GM12878 (cell line): ENCODE data around the gene ETS1. TPM values are rescaled to one million over a fixed set of nuclear protein-coding genes. Genes with fewer than 3 reads are reported as not detected.

Experiments
- ATAC-seq: fragments of 200-7000 bp; cut with Tn5 transposase; 3 replicates; pipeline ENCODE4 v1.9.1; 2020; ENCODE audit warnings: mild to moderate bottlenecking, moderate library complexity
- BruUV-seq: library from RNA; stranded (reverse); fragments of 400-500 nt; replicated peaks from 2 replicates; lab custom pipeline; 2021; lab: Mats Ljungman, UMichigan
- CTCF ChIA-PET: fragments of 300-600 bp; sonication (Branson Sonifier 250); formaldehyde crosslinking; extraction: SDS; loops from one replicate; lab custom pipeline; 2021; ENCODE audit warnings: inconsistent platforms; lab: Yijun Ruan, JAX
- POLR2A ChIA-PET: fragments of 350-600 bp; formaldehyde crosslinking; extraction: SDS; loops from one replicate; lab custom pipeline; 2021; ENCODE audit warnings: inconsistent platforms; lab: Charles Lee
- RAD21 ChIA-PET: fragments of 300-600 bp; sonication (Branson Sonifier 250); formaldehyde crosslinking; loops from one replicate; lab custom pipeline; 2023; ENCODE audit warnings: antibody characterized with exemption; ENCODE audit not compliant: unreplicated experiment; lab: Charles Lee
- SMC1A ChIA-PET: fragments of 300-600 bp; sonication (Branson Sonifier 250); formaldehyde crosslinking; loops from one replicate; lab custom pipeline; 2023; ENCODE audit not compliant: unreplicated experiment, uncharacterized antibody; lab: Charles Lee
- DNase-seq: peaks from one replicate; pipeline ENCODE4 v3.0.0-alpha.2; 2011; ENCODE audit warnings: low read depth, low spot score
- FAIRE-seq: peaks from 3 replicates; lab custom pipeline; 2011; peaks lifted over from hg19 to GRCh38; lab: Jason Lieb, UNC
- H2AFZ ChIP-seq: 2 replicates; pipeline ENCODE4 v1.6.0; 2011; ENCODE audit warnings: low read depth, low read length, control low read depth; ENCODE audit not compliant: control insufficient read depth
- H3K27ac ChIP-seq: 2 replicates; pipeline ENCODE4 v1.5.1; 2011; ENCODE audit warnings: control low read depth; ENCODE audit not compliant: control insufficient read depth, insufficient read depth
- H3K27me3 ChIP-seq, 2 experiments: replicated peaks in 1 of 2; 2 replicates each; pipeline versions ENCODE4 v1.6.0 to v1.6.1; 2011; ENCODE audit warnings: low read length in 1 of 2; ENCODE audit not compliant: control insufficient read depth in 2 of 2, insufficient read depth in 2 of 2
- H3K36me3 ChIP-seq, 2 experiments: 2 replicates each; pipeline ENCODE4 v1.5.1; 2011; ENCODE audit warnings: low read length in 1 of 2; ENCODE audit not compliant: control insufficient read depth in 2 of 2, insufficient read depth in 2 of 2
- H3K4me1 ChIP-seq: 2 replicates; pipeline ENCODE4 v1.6.1; 2011; ENCODE audit warnings: mild to moderate bottlenecking, low read length, moderate library complexity, mixed read lengths; ENCODE audit not compliant: control insufficient read depth, insufficient read depth
- H3K4me2 ChIP-seq: 2 replicates; pipeline ENCODE4 v1.6.0; 2011; ENCODE audit warnings: control low read depth; ENCODE audit not compliant: control insufficient read depth, insufficient read depth
- H3K4me3 ChIP-seq: fragments of 200-600 bp; sonication (generic); 2 replicates; pipeline ENCODE4 v1.5.1; 2016
- H3K79me2 ChIP-seq: 2 replicates; pipeline ENCODE4 v1.6.0; 2011; ENCODE audit warnings: low read length; ENCODE audit not compliant: control insufficient read depth, insufficient read depth
- H3K9ac ChIP-seq: 2 replicates; pipeline ENCODE4 v1.8.0; 2011; ENCODE audit warnings: low read length, control low read depth, mixed read lengths; ENCODE audit not compliant: control insufficient read depth, insufficient read depth
- H3K9me3 ChIP-seq: replicated peaks from 3 replicates; pipeline ENCODE4 v1.5.1; 2011; ENCODE audit warnings: mild to moderate bottlenecking, low read length; ENCODE audit not compliant: control insufficient read depth, insufficient read depth
- H4K20me1 ChIP-seq: 2 replicates; pipeline ENCODE4 v1.6.0; 2011; ENCODE audit not compliant: control insufficient read depth, insufficient read depth
- ATF3 ChIP-seq: IDR thresholded peaks from 2 replicates; pipeline ENCODE4 v1.6.1; 2011; ENCODE audit warnings: low read depth, mild to moderate bottlenecking, low read length, moderate library complexity, borderline replicate concordance; ENCODE audit errors: extremely low read depth
- CHD1 ChIP-seq: IDR thresholded peaks from 2 replicates; pipeline ENCODE4 v1.6.1; 2012; ENCODE audit warnings: low read depth, low read length, improper control_type of control experiment
- ELK1 ChIP-seq: IDR thresholded peaks from 2 replicates; pipeline ENCODE4 v1.6.1; 2012; ENCODE audit warnings: low read depth, low read length, improper control_type of control experiment
- LARP7 ChIP-seq: fragments of 450-650 bp; IDR thresholded peaks from 2 replicates; pipeline ENCODE4 v1.6.1; 2017; ENCODE audit warnings: mild to moderate bottlenecking
- RELB ChIP-seq: fragments of 450-650 bp; IDR thresholded peaks from 2 replicates; pipeline ENCODE4 v1.6.1; 2017; ENCODE audit warnings: low read depth, mild to moderate bottlenecking, moderate library complexity
- SPI1 ChIP-seq: IDR thresholded peaks from 2 replicates; pipeline ENCODE4 v1.6.1; 2011; ENCODE audit warnings: low read depth, mild to moderate bottlenecking, low read length, moderate library complexity, borderline replicate concordance; ENCODE audit not compliant: insufficient read depth
- SUZ12 ChIP-seq: fragments of 200-600 bp; sonication (generic); IDR thresholded peaks from one replicate; pipeline ENCODE4 v1.6.1; 2018; ENCODE audit warnings: antibody characterized with exemption, mild to moderate bottlenecking; ENCODE audit not compliant: unreplicated experiment
- WGBS: methylation state at CpG from one replicate; pipeline ENCODE4 v1.1.6; 2016; ENCODE audit warnings: low lambda C conversion rate; ENCODE audit not compliant: insufficient replicate concordance, insufficient coverage; ENCODE audit errors: missing lambda C conversion rate; 5-methylcytosine and 5-hydroxymethylcytosine counted together
- in situ Hi-C: fragments of 300-500 bp; cut with MboI; formaldehyde crosslinking; loops from 9 replicates; pipeline ENCODE4 v1.14.3; 2018; ENCODE audit warnings: mixed read lengths
- intact Hi-C: fragments of 100-400 bp; cut with micrococcal nuclease; formaldehyde crosslinking; loops from one replicate; pipeline ENCODE4 v1.14.2; 2022; ENCODE audit not compliant: unreplicated experiment
- polyA plus RNA-seq, 11 experiments: library from polyadenylated mRNA; depleted of rRNA in 4 of 11; unstranded in 6 of 11; stranded (reverse) in 5 of 11; fragments of >200 nt; fragmentation: Nextera tagmentation in 4 of 11; fragmentation: Illumina TruSeq in 1 of 11; extraction: Ambion mirVana in 4 of 11; extraction: Trizol in 1 of 11; gene quantifications; 1 replicate in 1 of 11; 2 replicates in 10 of 11; pipeline versions ENCODE4 v1.2.1 to v1.2.3, GENCODE V29; 2011 to 2016; ENCODE audit warnings: inconsistent platforms in 2 of 11, missing spikeins in 2 of 11, low read depth in 1 of 11
- total RNA-seq, 4 experiments: library from RNA; depleted of rRNA in 3 of 4; stranded (reverse); fragments of >200 nt in 3 of 4; fragmentation: Illumina TruSeq in 1 of 4; extraction: Trizol in 1 of 4; gene quantifications; 2 replicates each; pipeline versions ENCODE4 v1.2.1 to v1.2.3, GENCODE V29; 2013 to 2021
- TF ChIP-seq, protein P1 (sequence below): fragments of 450-650 bp; IDR thresholded peaks from 2 replicates; pipeline ENCODE4 v1.6.1; 2018; ENCODE audit warnings: borderline replicate concordance, mild to moderate bottlenecking; ENCODE audit not compliant: partially characterized antibody

ETS1 gene
- total and polyA plus RNA-seq, 10 of the 15 experiments (the other 5 are each of a cell fraction or from before 2014, with no cell fraction given) = 12.5 to 112 (median 55.5) TPM

DNA sequence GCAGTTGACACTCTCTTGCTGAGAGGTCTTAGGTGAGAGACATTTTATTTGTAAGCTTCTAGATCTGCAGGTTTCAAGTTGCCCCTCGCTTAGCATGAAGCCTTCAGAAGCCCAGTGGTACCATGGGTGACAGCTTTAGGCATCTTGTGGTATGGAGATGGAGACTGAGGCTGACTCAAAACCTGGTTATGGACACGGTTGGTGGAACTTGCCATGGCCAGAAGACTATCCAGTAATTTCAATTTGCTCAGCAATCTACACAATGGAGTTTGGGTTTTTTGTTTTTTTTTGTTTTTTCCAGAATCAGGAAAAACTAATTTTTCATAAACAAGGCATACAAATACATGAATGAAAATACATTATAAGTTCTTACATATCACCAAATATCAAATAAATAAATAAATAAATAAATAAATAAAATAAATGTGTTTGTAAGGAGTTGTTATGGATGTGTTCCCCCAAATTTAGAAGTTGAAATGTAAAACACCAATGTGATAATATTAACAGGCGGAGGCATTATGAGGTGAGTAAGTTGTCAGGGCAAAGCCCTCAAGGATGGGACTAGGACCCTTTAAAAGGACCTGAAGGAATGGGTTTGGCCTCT lies 22.6 kb downstream of the ETS1 start:
- H3K9me3 ChIP-seq = no peaks in the 10 kb centered on the region
- no peak for DNase-seq
- no peaks in the 10 kb centered on the region for H4K20me1 ChIP-seq
- no peaks in the 10 kb centered on the region for H3K36me3 ChIP-seq
- FAIRE-seq = no peak
- TF ChIP-seq, protein P1, sequence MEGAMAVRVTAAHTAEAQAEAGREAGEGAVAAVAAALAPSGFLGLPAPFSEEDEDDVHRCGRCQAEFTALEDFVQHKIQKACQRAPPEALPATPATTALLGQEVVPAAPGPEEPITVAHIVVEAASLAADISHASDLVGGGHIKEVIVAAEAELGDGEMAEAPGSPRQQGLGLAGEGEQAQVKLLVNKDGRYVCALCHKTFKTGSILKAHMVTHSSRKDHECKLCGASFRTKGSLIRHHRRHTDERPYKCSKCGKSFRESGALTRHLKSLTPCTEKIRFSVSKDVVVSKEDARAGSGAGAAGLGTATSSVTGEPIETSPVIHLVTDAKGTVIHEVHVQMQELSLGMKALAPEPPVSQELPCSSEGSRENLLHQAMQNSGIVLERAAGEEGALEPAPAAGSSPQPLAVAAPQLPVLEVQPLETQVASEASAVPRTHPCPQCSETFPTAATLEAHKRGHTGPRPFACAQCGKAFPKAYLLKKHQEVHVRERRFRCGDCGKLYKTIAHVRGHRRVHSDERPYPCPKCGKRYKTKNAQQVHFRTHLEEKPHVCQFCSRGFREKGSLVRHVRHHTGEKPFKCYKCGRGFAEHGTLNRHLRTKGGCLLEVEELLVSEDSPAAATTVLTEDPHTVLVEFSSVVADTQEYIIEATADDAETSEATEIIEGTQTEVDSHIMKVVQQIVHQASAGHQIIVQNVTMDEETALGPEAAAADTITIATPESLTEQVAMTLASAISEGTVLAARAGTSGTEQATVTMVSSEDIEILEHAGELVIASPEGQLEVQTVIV = no peak
- no peak for TF ChIP-seq SPI1
- no peak for TF ChIP-seq SUZ12
- no peak for TF ChIP-seq RELB
- TF ChIP-seq ELK1 = no peak
- no peak for TF ChIP-seq CHD1
- TF ChIP-seq ATF3 = no peak
- no peak for TF ChIP-seq LARP7
- no peak for ATAC-seq
- intact Hi-C loops = no loop called here
- WGBS = 32% methylated on average over 3 of the region's 3 CpGs
- in situ Hi-C loops = no loop called here
- no peak overlapping the region for H3K4me2 ChIP-seq
- no peaks in the 10 kb centered on the region for H3K27me3 ChIP-seq
- H3K27ac ChIP-seq = no peak overlapping the region
- SMC1A ChIA-PET = interaction anchor here (1.0 to 1.5 kb wide), 3 partner anchors 9 to 66 kb away, joined by 3 to 7 read pairs (median 3); no protein-coding TSS in a partner anchor
- no TSS peak for BruUV-seq
- peaks cover 14% of the 10 kb centered on the region; the same call in 1 of the 2 replicates for H3K4me1 ChIP-seq
- no peak overlapping the region for H2AFZ ChIP-seq
- H3K9ac ChIP-seq = no peak overlapping the region
- CTCF ChIA-PET = interaction anchor here (0.8 to 1.8 kb wide), 2 partner anchors 9 to 274 kb away, joined by 3 to 4 read pairs; no protein-coding TSS in a partner anchor
- POLR2A ChIA-PET = no interaction called here
- no peaks in the 10 kb centered on the region for H3K79me2 ChIP-seq
- RAD21 ChIA-PET = no interaction called here
- H3K4me3 ChIP-seq = no peak overlapping the region
